ENCODE data around the gene ZSCAN21.

ZSCAN21 gene

GRCh38 chr7:100061518-100062193 lies 12.1 kb downstream of the ZSCAN21 start:
- Histone ChIP-seq H3K36me3 (ENCODE audit: insufficient read depth, low read length) (peaks cover 77% of the 10 kb centered on the region), H3K9ac (ENCODE audit: low read depth, low read length) (no peak overlapping the region), H3K9me3 (ENCODE audit: insufficient read depth, low read depth, low read length) (no peaks in the 10 kb centered on the region), H3K27ac (ENCODE audit: low read depth, low read length) (no peak overlapping the region), H3K4me3 (ENCODE audit: low read length) (no peak overlapping the region), H3K4me1 (ENCODE audit: insufficient read depth, low read length) (no peaks in the 10 kb centered on the region), H3K27me3 (ENCODE audit: insufficient read depth, low read length) (no peaks in the 10 kb centered on the region)
- 94% methylated on average over 11 of the region's 11 CpGs for WGBS

- Histone ChIP-seq H3K9ac (ENCODE audit: low read depth, low read length) (no peak overlapping the region), H3K9me3 (ENCODE audit: insufficient read depth, low read depth, low read length) (no peaks in the 10 kb centered on the region), H3K4me3 (ENCODE audit: low read length) (no peak overlapping the region), H3K27ac (ENCODE audit: low read depth, low read length) (no peak overlapping the region), H3K4me1 (ENCODE audit: insufficient read depth, low read length) (no peaks in the 10 kb centered on the region), H3K36me3 (ENCODE audit: insufficient read depth, low read length) (peaks cover 59% of the 10 kb centered on the region), H3K27me3 (ENCODE audit: insufficient read depth, low read length) (no peaks in the 10 kb centered on the region)
- WGBS, result 95% methylated on average over 4 of the region's 4 CpGs
Measured at GRCh38 chr7:100063376-100063775, 13.8 kb downstream of the ZSCAN21 start.

- WGBS, result 94% methylated on average over 8 of the region's 9 CpGs
- Histone ChIP-seq H3K9ac (ENCODE audit: low read depth, low read length) (no peak overlapping the region), H3K27ac (ENCODE audit: low read depth, low read length) (no peak overlapping the region), H3K36me3 (ENCODE audit: insufficient read depth, low read length) (peaks cover 54% of the 10 kb centered on the region), H3K9me3 (ENCODE audit: insufficient read depth, low read depth, low read length) (0 out of 2 replicates have a peak, but pooled peaks cover 1% of the 10 kb centered on the region), H3K4me1 (ENCODE audit: insufficient read depth, low read length) (no peaks in the 10 kb centered on the region), H3K27me3 (ENCODE audit: insufficient read depth, low read length) (no peaks in the 10 kb centered on the region), H3K4me3 (ENCODE audit: low read length) (no peak overlapping the region)
Measured at GRCh38 chr7:100064162-100064561, 14.6 kb downstream of the ZSCAN21 start.

DNA sequence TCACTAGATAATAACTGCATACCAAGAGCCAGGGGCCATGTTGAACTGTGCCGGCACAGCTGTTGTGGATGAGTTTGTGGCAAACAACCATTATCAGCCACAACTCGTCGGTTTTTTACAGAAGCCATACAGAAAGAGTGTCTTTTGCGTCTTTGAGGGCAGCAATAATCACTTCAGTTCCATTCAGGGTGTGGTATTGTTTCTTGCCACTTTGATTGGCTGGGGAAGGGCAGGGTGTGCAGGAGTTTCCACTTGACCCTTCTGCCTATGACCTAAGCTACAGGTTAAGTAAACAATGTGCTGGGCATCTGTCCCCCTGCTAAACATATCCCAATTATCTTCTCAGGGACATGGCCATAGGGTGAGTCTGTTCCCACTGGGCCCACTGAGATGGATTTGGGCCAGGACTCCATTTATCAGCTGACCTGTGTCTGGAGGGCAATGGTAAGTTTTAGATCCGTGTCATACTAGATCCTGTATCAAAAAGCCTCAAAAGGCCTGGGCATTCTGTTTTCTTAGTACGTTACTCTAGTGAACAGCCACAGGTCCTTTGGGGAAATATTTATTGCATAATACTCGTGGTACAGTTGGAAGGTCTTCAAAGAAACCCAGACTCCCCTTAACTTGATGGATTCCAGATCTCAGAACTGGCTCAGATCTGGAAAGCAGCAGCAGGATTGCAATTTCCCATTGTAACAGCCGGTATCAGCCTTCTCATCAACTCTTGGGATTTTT lies 16.0 kb downstream of the ZSCAN21 start:
- Histone ChIP-seq H3K36me3 (ENCODE audit: insufficient read depth, low read length) (peaks cover 58% of the 10 kb centered on the region), H3K9ac (ENCODE audit: low read depth, low read length) (no peak overlapping the region), H3K4me1 (ENCODE audit: insufficient read depth, low read length) (no peaks in the 10 kb centered on the region), H3K27me3 (ENCODE audit: insufficient read depth, low read length) (no peaks in the 10 kb centered on the region), H3K27ac (ENCODE audit: low read depth, low read length) (no peak overlapping the region), H3K4me3 (ENCODE audit: low read length) (no peak overlapping the region), H3K9me3 (ENCODE audit: insufficient read depth, low read depth, low read length) (peaks cover 14% of the 10 kb centered on the region)
- 91% methylated on average over 8 of the region's 8 CpGs for WGBS

DNA sequence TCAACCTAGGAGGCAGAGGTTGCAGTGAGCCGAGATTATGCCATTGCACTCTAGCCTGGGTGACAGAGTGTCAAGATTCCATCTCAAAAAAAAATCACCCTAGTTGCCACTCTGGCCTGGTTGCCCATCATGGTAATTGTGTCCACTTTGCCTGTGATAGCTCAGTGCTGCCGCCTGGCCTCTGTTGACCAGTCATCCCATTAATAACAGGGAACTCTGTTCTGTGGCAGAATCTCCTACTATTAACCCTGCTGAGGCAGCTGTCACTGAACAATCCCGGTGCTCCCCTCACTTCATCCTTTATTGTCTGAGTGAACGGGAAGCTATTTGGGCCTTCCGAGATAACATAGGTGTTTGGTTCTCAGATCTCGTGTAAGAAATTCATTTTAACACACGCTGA lies 17.4 kb downstream of the ZSCAN21 start:
- Histone ChIP-seq H3K4me3 (ENCODE audit: low read length) (no peak overlapping the region), H3K27me3 (ENCODE audit: insufficient read depth, low read length) (no peaks in the 10 kb centered on the region), H3K9ac (ENCODE audit: low read depth, low read length) (no peak overlapping the region), H3K9me3 (ENCODE audit: insufficient read depth, low read depth, low read length) (peaks cover 27% of the 10 kb centered on the region), H3K4me1 (ENCODE audit: insufficient read depth, low read length) (no peaks in the 10 kb centered on the region), H3K36me3 (ENCODE audit: insufficient read depth, low read length) (peaks cover 61% of the 10 kb centered on the region), H3K27ac (ENCODE audit: low read depth, low read length) (no peak overlapping the region)
- whole genome bisulfite sequencing, result 93% methylated on average over 7 of the region's 7 CpGs

GRCh38 chr7:100069991-100070390 lies 20.4 kb downstream of the ZSCAN21 start:
- Histone ChIP-seq H3K27me3 (ENCODE audit: insufficient read depth, low read length) (no peaks in the 10 kb centered on the region), H3K27ac (ENCODE audit: low read depth, low read length) (no peak overlapping the region), H3K9me3 (ENCODE audit: insufficient read depth, low read depth, low read length) (peaks cover 57% of the 10 kb centered on the region), H3K36me3 (ENCODE audit: insufficient read depth, low read length) (peaks cover 69% of the 10 kb centered on the region), H3K4me3 (ENCODE audit: low read length) (no peak overlapping the region), H3K4me1 (ENCODE audit: insufficient read depth, low read length) (no peaks in the 10 kb centered on the region), H3K9ac (ENCODE audit: low read depth, low read length) (no peak overlapping the region)
- 98% methylated on average over 5 of the region's 5 CpGs for WGBS

GRCh38 chr7:100071018-100071723 lies 21.6 kb downstream of the ZSCAN21 start:
- Histone ChIP-seq H3K27me3 (ENCODE audit: insufficient read depth, low read length) (no peaks in the 10 kb centered on the region), H3K9ac (ENCODE audit: low read depth, low read length) (no peak overlapping the region), H3K27ac (ENCODE audit: low read depth, low read length) (no peak overlapping the region), H3K4me1 (ENCODE audit: insufficient read depth, low read length) (no peaks in the 10 kb centered on the region), H3K4me3 (ENCODE audit: low read length) (no peak overlapping the region), H3K9me3 (ENCODE audit: insufficient read depth, low read depth, low read length) (peaks cover 68% of the 10 kb centered on the region), H3K36me3 (ENCODE audit: insufficient read depth, low read length) (peaks cover 73% of the 10 kb centered on the region)
- WGBS, result 97% methylated on average over 10 of the region's 11 CpGs

- peaks cover 72% of the 10 kb centered on the region for H3K9me3 ChIP-seq (ENCODE audit: insufficient read depth, low read depth, low read length)
- no peaks in the 10 kb centered on the region for H3K27me3 ChIP-seq (ENCODE audit: insufficient read depth, low read length)
- peaks cover 85% of the 10 kb centered on the region for H3K36me3 ChIP-seq (ENCODE audit: insufficient read depth, low read length)
- no peak overlapping the region for H3K4me3 ChIP-seq (ENCODE audit: low read length)
- WGBS, result 97% methylated on average over 10 of the region's 10 CpGs
- no peak overlapping the region for H3K9ac ChIP-seq (ENCODE audit: low read depth, low read length)
- no peaks in the 10 kb centered on the region for H3K4me1 ChIP-seq (ENCODE audit: insufficient read depth, low read length)
- H3K27ac ChIP-seq (ENCODE audit: low read depth, low read length), result no peak overlapping the region
Measured at GRCh38 chr7:100072462-100072861, 22.9 kb downstream of the ZSCAN21 start.

DNA sequence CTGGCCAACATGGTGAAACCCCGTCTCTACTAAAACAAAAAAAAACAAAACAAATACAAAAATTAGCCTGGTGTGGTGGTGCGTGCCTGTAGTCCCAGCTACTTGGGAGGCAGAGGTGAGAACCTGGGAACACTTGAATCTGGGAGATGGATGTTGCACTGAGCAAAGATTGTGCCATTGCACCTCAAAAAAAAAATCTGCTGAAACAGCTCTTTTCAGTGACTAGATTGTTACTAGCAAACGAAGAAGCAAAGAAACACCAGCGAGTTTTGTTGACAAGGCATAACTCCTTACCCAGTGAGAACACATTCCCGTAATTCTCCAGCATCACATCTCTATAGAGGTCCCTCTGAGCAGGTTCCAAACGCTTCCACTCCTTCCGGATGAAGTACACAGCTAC lies 25.3 kb downstream of the ZSCAN21 start:
- Histone ChIP-seq H3K36me3 (ENCODE audit: insufficient read depth, low read length) (peaks cover 96% of the 10 kb centered on the region), H3K9me3 (ENCODE audit: insufficient read depth, low read depth, low read length) (peaks cover 66% of the 10 kb centered on the region), H3K4me1 (ENCODE audit: insufficient read depth, low read length) (no peaks in the 10 kb centered on the region; the same call in 1 of the 2 replicates), H3K27me3 (ENCODE audit: insufficient read depth, low read length) (no peaks in the 10 kb centered on the region), H3K4me3 (ENCODE audit: low read length) (no peak overlapping the region), H3K27ac (ENCODE audit: low read depth, low read length) (no peak overlapping the region), H3K9ac (ENCODE audit: low read depth, low read length) (no peak overlapping the region)
- 96% methylated on average over 6 of the region's 7 CpGs for WGBS

DNA sequence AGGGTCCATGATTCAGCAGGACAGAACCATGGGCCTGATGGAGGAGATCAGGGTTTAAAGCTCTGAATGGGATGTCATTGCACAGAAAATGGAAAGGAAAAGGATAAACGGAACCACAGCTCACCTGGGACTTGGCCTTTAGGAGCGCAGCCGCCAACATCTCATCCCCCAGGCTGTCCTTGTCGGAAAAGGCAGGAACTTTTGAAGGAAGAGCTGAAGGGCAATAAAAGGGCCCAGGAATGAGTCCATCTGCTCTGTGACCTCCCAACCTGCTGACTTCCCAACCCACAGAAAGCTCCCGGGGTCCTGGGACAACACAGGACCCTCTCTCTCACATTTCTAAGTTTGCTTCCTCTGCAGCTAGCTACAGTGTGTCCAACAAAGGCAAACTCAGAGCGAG lies 25.8 kb downstream of the ZSCAN21 start:
- WGBS, result 96% methylated on average over 6 of the region's 6 CpGs
- Histone ChIP-seq H3K27ac (ENCODE audit: low read depth, low read length) (no peak overlapping the region), H3K36me3 (ENCODE audit: insufficient read depth, low read length) (peaks cover 94% of the 10 kb centered on the region), H3K9ac (ENCODE audit: low read depth, low read length) (no peak overlapping the region), H3K4me3 (ENCODE audit: low read length) (no peak overlapping the region), H3K4me1 (ENCODE audit: insufficient read depth, low read length) (no peaks in the 10 kb centered on the region; the same call in 1 of the 2 replicates), H3K9me3 (ENCODE audit: insufficient read depth, low read depth, low read length) (peaks cover 60% of the 10 kb centered on the region), H3K27me3 (ENCODE audit: insufficient read depth, low read length) (no peaks in the 10 kb centered on the region)

DNA sequence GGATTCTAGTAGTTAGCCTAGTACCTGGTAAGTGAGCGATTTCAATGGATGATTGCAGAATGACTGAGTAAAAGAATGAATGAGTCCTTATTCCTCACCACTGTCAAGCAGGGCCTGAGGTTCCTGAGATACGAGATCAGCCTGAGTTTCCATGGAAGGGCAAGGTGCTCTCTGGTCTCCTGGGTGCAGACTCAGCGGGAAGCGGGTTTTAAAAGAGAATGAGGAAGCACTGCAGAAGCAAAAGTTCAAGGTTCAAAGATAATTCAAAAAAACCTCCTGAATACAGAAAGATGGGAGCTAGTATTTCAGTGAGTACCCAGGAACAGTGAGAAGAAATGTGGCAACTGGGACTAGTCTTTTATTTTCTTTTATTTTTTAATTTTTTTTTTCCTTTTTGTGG lies 27.6 kb downstream of the ZSCAN21 start:
- no peak overlapping the region for H3K27ac ChIP-seq (ENCODE audit: low read depth, low read length)
- no peaks in the 10 kb centered on the region; the same call in 1 of the 2 replicates for H3K4me1 ChIP-seq (ENCODE audit: insufficient read depth, low read length)
- peaks cover 76% of the 10 kb centered on the region for H3K36me3 ChIP-seq (ENCODE audit: insufficient read depth, low read length)
- H3K4me3 ChIP-seq (ENCODE audit: low read length), result no peak overlapping the region
- WGBS, result 76% methylated on average over 4 of the region's 4 CpGs
- peaks cover 43% of the 10 kb centered on the region for H3K9me3 ChIP-seq (ENCODE audit: insufficient read depth, low read depth, low read length)
- no peaks in the 10 kb centered on the region for H3K27me3 ChIP-seq (ENCODE audit: insufficient read depth, low read length)
- no peak overlapping the region for H3K9ac ChIP-seq (ENCODE audit: low read depth, low read length)
